Body of pancreas (tissue), 4 donors: ENCODE data around the gene XRN2. TPM values are rescaled to one million over a fixed set of nuclear protein-coding genes. Genes with fewer than 3 reads are reported as not detected.
"Not testable (repeated sequence)": the region's sequence is repeated elsewhere in the genome, so short reads cannot be mapped to it uniquely, and the experiment has no call there.

Source experiments
- ATAC-seq: fragments of 150-250 bp; one replicate; pipeline ENCODE4 v1.9.1; 2016
- DNase-seq, 4 donors: peaks; one replicate each; pipeline ENCODE4 v3.0.0-alpha.2; 2019
- H3K27ac ChIP-seq, 4 donors: fragments of 200-600 bp; sonication (generic); 1 replicate in 3 of 4; 2 replicates in 1 of 4; pipeline versions ENCODE4 v1.5.1 to v1.6.1; 2016 to 2019; ENCODE audit warnings: mild to moderate bottlenecking in 1 of 4, mixed read lengths in 1 of 4, moderate library complexity in 1 of 4
- H3K27me3 ChIP-seq, 2 donors: fragments of 200-600 bp; sonication (generic); one replicate each; pipeline ENCODE4 v1.6.0; 2016; ENCODE audit warnings: mild to moderate bottlenecking in 1 of 2
- H3K36me3 ChIP-seq, 2 donors: fragments of 200-600 bp; sonication (generic); replicated peaks in 1 of 2; 2 replicates each; pipeline ENCODE4 v1.5.1; 2016; ENCODE audit warnings: low read depth in 2 of 2; ENCODE audit not compliant: insufficient read depth in 1 of 2
- H3K4me1 ChIP-seq: fragments of 200-600 bp; sonication (generic); one replicate; pipeline ENCODE4 v1.6.0; 2016
- H3K4me3 ChIP-seq, 2 donors: fragments of 200-600 bp; sonication (generic); 1 replicate in 1 of 2; 2 replicates in 1 of 2; pipeline ENCODE4 v1.5.1; 2016 to 2019
- H3K9me3 ChIP-seq, 3 donors: fragments of 200-600 bp; sonication (generic); 1 replicate in 2 of 3; 2 replicates in 1 of 3; pipeline ENCODE4 v1.5.1; 2016
- CTCF ChIP-seq, 7 experiments: fragments of 450-650 bp in 4 of 7; fragments of 200-600 bp in 3 of 7; sonication (generic) in 3 of 7; IDR thresholded peaks; one replicate each; pipeline ENCODE4 v1.5.1; 2016 to 2019; ENCODE audit warnings: antibody characterized with exemption in 7 of 7
- POLR2A ChIP-seq, 3 donors: fragments of 450-650 bp; IDR thresholded peaks; one replicate each; pipeline ENCODE4 v1.6.1; 2016; ENCODE audit warnings: antibody characterized with exemption in 3 of 3, mild to moderate bottlenecking in 2 of 3
- WGBS, 2 donors: methylation state at CpG; one replicate each; pipeline ENCODE4 v1.1.5; 2017; 5-methylcytosine and 5-hydroxymethylcytosine counted together
- intact Hi-C: fragments of 100-400 bp; cut with DNase I; formaldehyde crosslinking; loops from one replicate; pipeline ENCODE4 v1.15.1; 2023
- total RNA-seq, 2 donors: library from RNA; depleted of rRNA; stranded (reverse); fragments of >200 nt; gene quantifications; one replicate each; pipeline ENCODE4 v1.1.0, GENCODE V29; 2016

XRN2 gene
- total RNA-seq, 2 donors from 2014 or later, result 26.0 to 32.9 TPM

DNA sequence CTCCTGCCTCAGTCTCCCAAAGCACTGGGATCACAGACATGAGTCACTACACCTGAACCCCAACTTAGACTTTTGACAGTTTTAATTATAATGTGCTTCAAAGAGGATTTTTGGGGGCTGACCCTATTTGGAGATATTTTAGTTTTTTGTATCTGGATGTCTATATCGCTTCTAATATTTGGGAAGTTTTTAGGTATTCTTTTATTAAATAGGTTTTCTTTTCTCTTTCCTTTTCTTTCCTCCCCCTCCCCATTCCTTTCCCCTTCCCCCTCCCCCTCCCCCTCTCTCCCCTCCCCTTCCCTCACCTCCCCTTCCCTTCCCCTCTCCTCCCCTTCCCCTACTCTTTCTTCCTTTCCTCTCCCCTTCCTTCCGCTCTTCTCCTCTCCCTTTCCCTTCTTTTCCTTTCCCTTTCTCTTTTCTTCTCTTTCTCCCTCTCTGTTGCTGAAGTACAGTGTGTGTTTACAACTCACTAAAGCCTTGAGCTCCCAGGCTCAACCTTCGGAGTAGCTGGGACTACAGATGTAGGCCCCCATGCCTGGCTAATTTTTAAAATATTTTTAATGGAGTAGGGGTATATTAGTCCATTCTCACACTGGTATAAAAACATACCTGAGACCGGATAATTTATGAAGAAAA, 118.6 kb downstream of the XRN2 start:
- intact Hi-C loops, result no loop called here
- DNase-seq (no peak), ATAC-seq (no peak)
- Histone ChIP-seq H3K27ac (no peak overlapping the region), H3K9me3 (peaks cover 0 to 24% (median 0%) of the 10 kb centered on the region in 3 donors), H3K36me3 (no peaks in the 10 kb centered on the region), H3K4me1 (no peaks in the 10 kb centered on the region), H3K27me3 (no peaks in the 10 kb centered on the region), H3K4me3 (no peak overlapping the region)
- 81 to 82% methylated on average over 4 of the region's 4 CpGs for WGBS, 2 donors
- TF ChIP-seq CTCF (IDR thresholded peaks at IDR 0.05) (no peak), POLR2A (IDR thresholded peaks at IDR 0.05) (no peak)

DNA sequence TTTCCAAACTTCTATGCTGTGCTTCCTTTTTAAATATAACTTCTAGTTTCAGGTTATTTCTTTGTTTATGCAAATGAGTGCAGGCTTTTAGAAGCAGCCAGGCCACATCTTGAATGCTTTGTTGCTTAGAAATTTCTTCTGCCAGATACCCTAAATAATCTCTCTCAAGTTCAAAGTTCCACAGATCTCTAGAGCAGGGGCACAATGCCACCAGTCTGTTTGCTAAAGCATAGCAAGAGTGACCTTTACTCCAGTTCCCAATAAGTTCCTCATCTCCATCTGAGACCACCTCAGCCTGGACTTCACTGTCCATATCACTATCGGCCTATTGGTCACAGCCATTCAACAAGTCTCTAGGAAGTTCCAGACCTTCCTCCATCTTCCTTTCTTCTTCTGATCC, 120.6 kb downstream of the XRN2 start:
- intact Hi-C loops, H3K4me3 ChIP-seq, H3K4me1 ChIP-seq, DNase-seq, H3K36me3 ChIP-seq, H3K27ac ChIP-seq, ATAC-seq, H3K27me3 ChIP-seq: not testable (repeated sequence)
- H3K9me3 ChIP-seq, result peaks cover 0 to 24% (median 0%) of the 10 kb centered on the region in 3 donors
- 86 to 87% methylated on average over 1 of the region's 1 CpG for WGBS, 2 donors

GRCh38 chr20:21424846-21425245, 121.7 kb downstream of the XRN2 start:
- H3K27ac ChIP-seq, result no peak overlapping the region
- TF ChIP-seq POLR2A (IDR thresholded peaks at IDR 0.05) (no peak), CTCF (IDR thresholded peaks at IDR 0.05) (no peak)
- peaks cover 0 to 24% (median 0%) of the 10 kb centered on the region in 3 donors for H3K9me3 ChIP-seq
- DNase-seq (no peak), ATAC-seq (no peak)
- no peaks in the 10 kb centered on the region for H3K4me1 ChIP-seq
- WGBS, 2 donors, result 40 to 66% methylated on average over 4 of the region's 4 CpGs
- H3K27me3 ChIP-seq, result no peaks in the 10 kb centered on the region
- H3K36me3 ChIP-seq, result no peaks in the 10 kb centered on the region
- H3K4me3 ChIP-seq, result no peak overlapping the region
- intact Hi-C loops, result no loop called here

DNA sequence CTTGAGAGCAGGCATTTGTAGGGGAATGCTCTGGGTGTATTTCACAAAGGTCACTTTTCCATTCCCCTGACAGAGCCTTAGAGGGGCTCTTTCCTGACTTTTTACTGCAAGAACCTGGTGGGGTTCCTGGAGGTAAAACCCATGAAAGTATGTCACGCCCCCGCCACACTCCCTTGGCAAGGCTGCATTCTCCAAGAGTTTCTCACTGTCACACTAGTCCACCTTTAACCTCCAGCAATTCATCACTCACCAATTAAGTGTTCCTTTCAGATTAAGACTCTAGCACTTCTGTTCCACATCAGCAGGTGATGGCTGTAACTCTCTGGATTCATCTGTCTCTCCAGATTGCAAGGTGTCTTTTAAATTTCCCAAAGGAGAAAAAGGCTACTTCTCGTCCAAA, 126.9 kb downstream of the XRN2 start:
- 51 to 63% methylated on average over 3 of the region's 3 CpGs for WGBS, 2 donors
- Histone ChIP-seq H3K4me3 (no peak overlapping the region), H3K9me3 (peaks cover 0 to 6% (median 0%) of the 10 kb centered on the region in 3 donors), H3K4me1 (no peaks in the 10 kb centered on the region), H3K27me3 (no peaks in the 10 kb centered on the region), H3K36me3 (no peaks in the 10 kb centered on the region), H3K27ac (no peak overlapping the region)
- ATAC-seq (no peak), DNase-seq (no peak)
- TF ChIP-seq POLR2A (IDR thresholded peaks at IDR 0.05) (no peak), CTCF (IDR thresholded peaks at IDR 0.05) (no peak)
- intact Hi-C loops, result no loop called here

DNA sequence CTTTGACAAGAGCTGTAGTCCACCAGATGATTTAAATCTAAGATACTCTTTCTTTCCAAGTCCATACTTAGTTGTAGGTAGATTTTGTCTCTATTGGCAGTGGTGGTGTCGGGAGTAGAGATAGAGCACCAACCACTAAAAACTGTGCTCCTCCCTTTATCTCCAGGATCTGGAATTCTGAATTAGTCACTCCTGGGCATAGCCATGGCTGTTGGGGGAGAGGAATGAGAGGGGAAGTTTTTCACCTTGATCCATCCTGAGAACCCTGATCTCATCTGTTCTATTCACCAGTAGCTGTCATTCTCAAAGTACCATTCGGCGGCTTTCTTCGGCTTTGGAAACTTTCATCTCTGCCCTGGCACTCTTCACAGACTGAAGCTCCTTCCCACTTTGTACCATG, 129.8 kb downstream of the XRN2 start:
- no peak overlapping the region for H3K27ac ChIP-seq
- H3K4me1 ChIP-seq, result no peaks in the 10 kb centered on the region
- TF ChIP-seq POLR2A (IDR thresholded peaks at IDR 0.05) (no peak), CTCF (IDR thresholded peaks at IDR 0.05) (no peak)
- no peaks in the 10 kb centered on the region for H3K9me3 ChIP-seq
- H3K27me3 ChIP-seq, result no peaks in the 10 kb centered on the region
- H3K4me3 ChIP-seq, result no peak overlapping the region
- H3K36me3 ChIP-seq, result no peaks in the 10 kb centered on the region
- WGBS, 2 donors, result 88 to 91% methylated on average over 4 of the region's 4 CpGs
- ATAC-seq (no peak), DNase-seq (no peak)
- intact Hi-C loops, result no loop called here
